ENCODE results near the gene USH2A. TPM values are rescaled to one million over a fixed set of nuclear protein-coding genes. Genes with fewer than 3 reads are reported as not detected.

Gene USH2A
- total and polyA plus RNA-seq, 12 donors, result 0.03 to 1.9 (median 0.16) TPM; not detected in 3

GRCh38 chr1:216456682-216457081 lies 33.4 kb upstream of the USH2A start:
- DNase-seq, result peak in 2 of 7 donors; percentile 21 to 56
- Histone ChIP-seq H3K27ac (peak overlapping the region in 1 of 5 donors; percentile 13), H3K36me3 (replicated peaks in 1 of 2) (no peaks in the 10 kb centered on the region), H3K4me3 (no peak overlapping the region), H3K4me1 (replicated peaks in 1 of 2) (no peaks in the 10 kb centered on the region), H3K9me3 (replicated peaks in 1 of 3) (no peaks in the 10 kb centered on the region), H3K27me3 (no peaks in the 10 kb centered on the region)
- 75 to 90% (median 77%) methylated on average over 3 of the region's 3 CpGs for WGBS, 4 donors
- intact Hi-C loops (cut with DNase I), result no loop called here
- no peak for TF ChIP-seq CTCF (IDR thresholded peaks at IDR 0.05)
- TF ChIP-seq POLR2A (IDR thresholded peaks at IDR 0.05), result no peak

GRCh38 chr1:216453777-216454176 lies 30.5 kb upstream of the USH2A start:
- H3K36me3 ChIP-seq (replicated peaks in 1 of 2), result no peaks in the 10 kb centered on the region
- TF ChIP-seq POLR2A (IDR thresholded peaks at IDR 0.05) (no peak), CTCF (IDR thresholded peaks at IDR 0.05) (no peak)
- no peak overlapping the region for H3K4me3 ChIP-seq
- intact Hi-C loops (cut with DNase I), result no loop called here
- WGBS, 4 donors, result 66 to 82% (median 68%) methylated on average over 2 of the region's 2 CpGs
- no peak overlapping the region for H3K27ac ChIP-seq
- no peaks in the 10 kb centered on the region for H3K27me3 ChIP-seq
- no peaks in the 10 kb centered on the region for H3K9me3 ChIP-seq (replicated peaks in 1 of 3)
- DNase-seq, result no peak
- H3K4me1 ChIP-seq (replicated peaks in 1 of 2), result no peaks in the 10 kb centered on the region

GRCh38 chr1:216450227-216450626 lies 27.0 kb upstream of the USH2A start:
- WGBS, 4 donors, result 41 to 62% (median 58%) methylated on average over 3 of the region's 3 CpGs
- Histone ChIP-seq H3K27me3 (no peaks in the 10 kb centered on the region), H3K27ac (no peak overlapping the region), H3K4me1 (replicated peaks in 1 of 2) (no peaks in the 10 kb centered on the region), H3K4me3 (no peak overlapping the region), H3K9me3 (replicated peaks in 1 of 3) (no peaks in the 10 kb centered on the region), H3K36me3 (replicated peaks in 1 of 2) (no peaks in the 10 kb centered on the region)
- no peak for TF ChIP-seq POLR2A (IDR thresholded peaks at IDR 0.05)
- TF ChIP-seq CTCF (IDR thresholded peaks at IDR 0.05), result no peak
- no peak for DNase-seq
- intact Hi-C loops (cut with DNase I), result no loop called here

- Histone ChIP-seq H3K4me1 (replicated peaks in 1 of 2) (no peaks in the 10 kb centered on the region), H3K36me3 (replicated peaks in 1 of 2) (no peaks in the 10 kb centered on the region), H3K27me3 (no peaks in the 10 kb centered on the region), H3K9me3 (replicated peaks in 1 of 3) (no peaks in the 10 kb centered on the region), H3K27ac (no peak overlapping the region), H3K4me3 (no peak overlapping the region)
- no peak for TF ChIP-seq CTCF (IDR thresholded peaks at IDR 0.05)
- TF ChIP-seq POLR2A (IDR thresholded peaks at IDR 0.05), result no peak
- no peak for DNase-seq
- intact Hi-C loops (cut with DNase I), result no loop called here
Observed at GRCh38 chr1:216448011-216448510, 24.8 kb upstream of the USH2A start.

Data from adrenal gland (tissue), 12 donors.